IPS-15b (cell line): Measurements from ENCODE around the gene SCAMP2.
"Not testable (repeated sequence)": the region's sequence is repeated elsewhere in the genome, so short reads cannot be mapped to it uniquely, and the experiment has no call there.

Source experiments
- H3K27me3 ChIP-seq: one replicate; pipeline ENCODE4 v1.6.1; 2013; ENCODE audit warnings: low read length; ENCODE audit not compliant: control insufficient read depth, insufficient read depth
- H3K36me3 ChIP-seq: one replicate; pipeline ENCODE4 v1.6.1; 2013; ENCODE audit warnings: low read length; ENCODE audit not compliant: control insufficient read depth, insufficient read depth
- H3K4me1 ChIP-seq: one replicate; pipeline ENCODE4 v1.6.1; 2013; ENCODE audit warnings: mild to moderate bottlenecking, low read length; ENCODE audit not compliant: control insufficient read depth, insufficient read depth
- H3K4me3 ChIP-seq: one replicate; pipeline ENCODE4 v1.5.1; 2013; ENCODE audit warnings: low read depth, low read length
- H3K9ac ChIP-seq: one replicate; pipeline ENCODE4 v1.6.1; 2013; ENCODE audit warnings: low read depth, mild to moderate bottlenecking, low read length
- H3K9me3 ChIP-seq: one replicate; pipeline ENCODE4 v1.6.1; 2013; ENCODE audit warnings: mild to moderate bottlenecking, low read length; ENCODE audit not compliant: control insufficient read depth, insufficient read depth

Gene SCAMP2

DNA sequence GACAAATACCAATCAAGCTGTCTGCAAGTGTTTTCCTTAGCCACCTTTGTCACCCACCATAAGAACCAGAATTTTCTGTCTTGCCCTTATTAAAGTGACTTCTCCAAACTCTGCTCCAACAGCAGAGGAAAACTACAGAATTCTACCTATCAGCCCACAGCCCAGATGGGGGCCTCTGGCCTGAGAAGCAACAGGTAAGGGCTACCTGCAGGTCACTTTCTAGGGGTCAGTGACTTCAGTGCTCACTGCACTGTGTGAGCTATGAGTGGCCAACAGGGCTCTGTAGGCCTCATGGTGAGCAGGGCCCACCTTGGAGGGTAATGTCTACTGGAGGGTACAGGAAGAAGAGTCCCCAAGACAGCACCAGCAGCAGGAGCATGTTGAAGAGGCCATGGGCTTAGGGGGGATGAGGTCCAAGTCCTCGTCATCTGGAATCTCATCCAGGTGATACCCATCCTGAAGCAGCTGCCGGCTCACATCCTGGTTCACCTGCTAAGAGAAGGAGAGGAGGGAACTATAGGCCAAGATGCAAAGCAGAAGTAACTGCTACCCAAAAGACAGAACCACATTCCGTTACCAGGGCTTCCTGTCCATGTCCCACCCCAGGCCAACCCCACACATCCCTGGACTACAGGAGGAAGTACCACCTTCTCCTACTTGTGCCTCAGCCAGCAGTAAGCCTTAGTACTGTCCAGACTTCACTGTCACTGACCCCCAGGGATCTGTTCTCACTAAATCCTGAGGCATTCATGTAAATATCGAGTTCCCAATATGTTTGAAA is 29.3 kb upstream of the SCAMP2 start:
- Histone ChIP-seq H3K9me3 (no peaks in the 10 kb centered on the region), H3K27me3 (no peaks in the 10 kb centered on the region), H3K9ac (no peak overlapping the region), H3K36me3 (peaks cover 34% of the 10 kb centered on the region), H3K4me3 (no peak overlapping the region), H3K4me1 (no peaks in the 10 kb centered on the region)

GRCh38 chr15:74901612-74902063 is 28.5 kb upstream of the SCAMP2 start:
- Histone ChIP-seq H3K4me1 (no peaks in the 10 kb centered on the region), H3K36me3 (peaks cover 34% of the 10 kb centered on the region), H3K4me3 (no peak overlapping the region), H3K9ac (no peak overlapping the region), H3K9me3 (no peaks in the 10 kb centered on the region), H3K27me3 (no peaks in the 10 kb centered on the region)

DNA sequence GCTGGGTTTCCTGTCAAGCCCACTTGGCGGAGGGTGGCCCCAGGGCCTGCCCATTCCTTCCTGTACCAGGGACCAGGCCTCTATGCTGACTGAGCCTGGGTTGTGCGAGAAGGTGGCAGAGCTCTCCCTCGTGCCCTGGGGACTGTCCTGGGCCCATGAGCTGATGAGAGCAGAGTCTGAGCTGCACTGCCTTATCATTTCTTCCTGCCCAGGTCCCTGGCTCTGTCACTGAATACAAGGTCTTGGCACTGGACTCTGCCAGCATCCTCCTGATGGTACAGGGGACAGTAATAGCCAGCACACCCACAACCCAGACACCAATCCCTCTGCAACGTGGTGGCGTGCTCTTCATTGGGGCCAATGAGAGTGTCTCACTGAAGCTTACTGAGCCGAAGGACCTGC is 24.1 kb upstream of the SCAMP2 start:
- Histone ChIP-seq H3K9me3 (no peaks in the 10 kb centered on the region), H3K9ac (no peak overlapping the region), H3K4me3 (no peak overlapping the region), H3K36me3 (peaks cover 29% of the 10 kb centered on the region), H3K27me3 (no peaks in the 10 kb centered on the region), H3K4me1 (no peaks in the 10 kb centered on the region)

DNA sequence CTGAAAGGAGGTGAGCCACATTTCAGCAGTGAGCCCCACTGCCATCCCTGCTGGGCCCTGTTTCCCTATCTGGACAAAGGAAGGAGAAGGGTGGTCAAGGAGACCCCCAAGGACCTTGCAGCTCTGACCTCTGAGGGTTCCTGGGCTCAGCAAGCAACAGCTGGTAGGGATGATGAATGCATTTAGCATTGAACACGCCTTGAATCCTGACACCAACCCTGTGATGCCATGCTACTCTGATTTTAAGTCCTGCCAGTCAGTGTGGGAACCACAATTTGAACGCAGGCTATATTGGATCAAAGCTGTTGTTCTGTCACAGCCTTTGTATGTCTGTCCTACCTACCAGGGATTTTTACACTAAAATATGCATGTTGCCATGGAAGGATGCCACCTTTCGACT is 23.2 kb upstream of the SCAMP2 start:
- H3K27me3 ChIP-seq: no peaks in the 10 kb centered on the region
- no peaks in the 10 kb centered on the region for H3K9me3 ChIP-seq
- no peak overlapping the region for H3K4me3 ChIP-seq
- no peaks in the 10 kb centered on the region for H3K4me1 ChIP-seq
- no peak overlapping the region for H3K9ac ChIP-seq
- H3K36me3 ChIP-seq: peaks cover 27% of the 10 kb centered on the region

GRCh38 chr15:74895830-74896229 is 22.7 kb upstream of the SCAMP2 start:
- H3K36me3 ChIP-seq: peaks cover 25% of the 10 kb centered on the region
- H3K27me3 ChIP-seq: no peaks in the 10 kb centered on the region

DNA sequence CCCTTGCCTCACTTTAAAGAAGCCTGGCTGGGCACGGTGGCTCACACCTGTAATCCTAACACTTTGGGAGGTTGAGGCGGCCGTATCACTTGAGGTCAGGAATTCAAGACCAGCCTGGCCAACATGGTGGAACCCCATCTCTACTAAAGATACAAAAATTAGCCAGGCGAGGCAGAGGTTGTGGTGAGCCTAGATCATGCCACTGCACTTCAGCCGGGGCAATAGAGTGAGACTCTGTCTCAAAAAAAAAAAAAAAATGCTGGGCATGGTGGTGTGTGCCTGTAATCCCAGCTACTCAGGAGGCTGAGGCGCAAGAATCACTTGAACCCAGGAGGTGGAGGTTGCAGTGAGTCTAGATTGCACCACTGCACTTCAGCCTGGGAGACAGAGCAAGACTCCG is 21.2 kb upstream of the SCAMP2 start:
- H3K27me3 ChIP-seq, H3K9ac ChIP-seq: not testable (repeated sequence)
- peaks cover 20% of the 10 kb centered on the region for H3K36me3 ChIP-seq

More at GRCh38 chr15:74895830-74896229, 22.7 kb upstream of the SCAMP2 start:
- Histone ChIP-seq H3K9ac (no peak overlapping the region), H3K9me3 (no peaks in the 10 kb centered on the region), H3K4me3 (no peak overlapping the region), H3K4me1 (no peaks in the 10 kb centered on the region)

DNA sequence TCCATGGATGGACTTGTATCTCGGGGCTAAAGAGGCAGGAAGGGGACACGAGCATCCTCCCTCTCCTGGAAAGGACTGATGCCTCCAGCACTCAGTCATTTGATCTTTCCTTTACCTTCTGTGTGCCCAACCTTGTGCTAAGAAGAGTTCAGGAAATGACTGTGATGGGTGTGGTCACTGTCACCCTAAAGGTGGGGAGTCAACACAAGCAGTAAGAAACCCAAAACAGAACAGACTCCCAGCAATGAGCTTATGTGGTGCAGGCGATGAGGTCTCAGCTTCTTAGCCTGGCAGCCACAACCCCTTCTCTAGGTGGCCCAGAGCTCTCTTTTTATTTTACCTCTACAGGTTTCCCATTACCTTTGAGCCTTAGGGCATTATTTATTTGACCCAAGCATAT is 20.5 kb upstream of the SCAMP2 start:
- Histone ChIP-seq H3K27me3 (no peaks in the 10 kb centered on the region), H3K36me3 (peaks cover 20% of the 10 kb centered on the region), H3K9me3 (no peaks in the 10 kb centered on the region), H3K4me1 (no peaks in the 10 kb centered on the region), H3K9ac (no peak overlapping the region), H3K4me3 (no peak overlapping the region)

More for the DNA sequence above, 21.2 kb upstream of the SCAMP2 start:
- not testable (repeated sequence) for H3K9me3 ChIP-seq, H3K4me3 ChIP-seq, H3K4me1 ChIP-seq

GRCh38 chr15:74892931-74893330 is 19.8 kb upstream of the SCAMP2 start:
- Histone ChIP-seq H3K36me3 (peaks cover 16% of the 10 kb centered on the region), H3K9me3 (no peaks in the 10 kb centered on the region), H3K4me1 (no peaks in the 10 kb centered on the region), H3K27me3 (no peaks in the 10 kb centered on the region), H3K4me3 (no peak overlapping the region), H3K9ac (no peak overlapping the region)

- Histone ChIP-seq H3K9me3 (no peaks in the 10 kb centered on the region), H3K4me1 (no peaks in the 10 kb centered on the region), H3K4me3 (no peak overlapping the region), H3K27me3 (no peaks in the 10 kb centered on the region), H3K9ac (no peak overlapping the region), H3K36me3 (peaks cover 16% of the 10 kb centered on the region)
These were observed 19.1 kb upstream of the SCAMP2 start for GRCh38 chr15:74892313-74892712.

- Histone ChIP-seq H3K27me3 (no peaks in the 10 kb centered on the region), H3K4me3 (no peak overlapping the region), H3K4me1 (no peaks in the 10 kb centered on the region), H3K9ac (no peak overlapping the region), H3K36me3 (peaks cover 16% of the 10 kb centered on the region), H3K9me3 (no peaks in the 10 kb centered on the region)
These were observed 18.3 kb upstream of the SCAMP2 start for GRCh38 chr15:74891469-74891868.

- Histone ChIP-seq H3K36me3 (peaks cover 11% of the 10 kb centered on the region), H3K9me3 (no peaks in the 10 kb centered on the region), H3K4me3 (peak overlapping the region; percentile 99), H3K9ac (peak overlapping the region; percentile 96), H3K4me1 (no peaks in the 10 kb centered on the region), H3K27me3 (no peaks in the 10 kb centered on the region)
These were observed 17.4 kb upstream of the SCAMP2 start for GRCh38 chr15:74890665-74890960.

GRCh38 chr15:74889883-74890664 is 16.9 kb upstream of the SCAMP2 start, which contains the start of gene MPI:
Gene MPI, plus strand, starts transcription at chr15:74890042. Its CDS starts 32 bp downstream, at chr15:74890074.
- Histone ChIP-seq H3K27me3 (no peaks in the 10 kb centered on the region), H3K9me3 (no peaks in the 10 kb centered on the region), H3K4me3 (peak within 1 kb of the TSS; percentile 99)

More at GRCh38 chr15:74889883-74890664, 16.9 kb upstream of the SCAMP2 start, which contains the start of gene MPI:
- Histone ChIP-seq H3K9ac (peak within 1 kb of the TSS; percentile 96), H3K36me3 (peaks cover 11% of the 10 kb centered on the region), H3K4me1 (no peaks in the 10 kb centered on the region)
